Skeletal muscle satellite cell (primary cell): ENCODE measurements around the gene TAF1L.

Experiments used
- H3K27me3 ChIP-seq: 2 replicates; pipeline ENCODE4 v1.7.0; 2013; ENCODE audit warnings: low read length; ENCODE audit not compliant: control insufficient read depth, insufficient read depth
- H3K36me3 ChIP-seq: 2 replicates; pipeline ENCODE4 v1.7.0; 2013; ENCODE audit warnings: mild to moderate bottlenecking, control low read depth, low read length; ENCODE audit not compliant: insufficient read depth
- H3K4me1 ChIP-seq: 2 replicates; pipeline ENCODE4 v1.7.0; 2013; ENCODE audit warnings: low read length; ENCODE audit not compliant: control insufficient read depth, insufficient read depth
- H3K4me2 ChIP-seq: 2 replicates; pipeline ENCODE4 v1.7.0; 2013; ENCODE audit warnings: mild to moderate bottlenecking, low read length
- H3K4me3 ChIP-seq: 2 replicates; pipeline ENCODE4 v1.7.0; 2013; ENCODE audit warnings: low read length
- H3K9ac ChIP-seq: 2 replicates; pipeline ENCODE4 v1.7.0; 2013; ENCODE audit warnings: mild to moderate bottlenecking, low read depth, low read length, moderate library complexity
- H3K9me3 ChIP-seq: replicated peaks from 2 replicates; pipeline ENCODE4 v1.7.0; 2013; ENCODE audit warnings: mild to moderate bottlenecking, control low read depth, low read length

Gene TAF1L

GRCh38 chr9:32587901-32588300, 47.6 kb downstream of the TAF1L start:
- Histone ChIP-seq H3K9ac (no peak overlapping the region), H3K4me1 (no peaks in the 10 kb centered on the region), H3K4me2 (no peak overlapping the region), H3K9me3 (no peaks in the 10 kb centered on the region), H3K36me3 (no peaks in the 10 kb centered on the region), H3K4me3 (no peak overlapping the region), H3K27me3 (no peaks in the 10 kb centered on the region)

GRCh38 chr9:32584784-32585183, 50.7 kb downstream of the TAF1L start:
- no peak overlapping the region for H3K4me2 ChIP-seq
- no peaks in the 10 kb centered on the region for H3K9me3 ChIP-seq
- no peak overlapping the region for H3K4me3 ChIP-seq
- no peaks in the 10 kb centered on the region for H3K36me3 ChIP-seq
- H3K27me3 ChIP-seq: no peaks in the 10 kb centered on the region
- no peak overlapping the region for H3K9ac ChIP-seq
- peaks cover 4% of the 10 kb centered on the region for H3K4me1 ChIP-seq

- Histone ChIP-seq H3K9ac (no peak overlapping the region), H3K27me3 (peaks cover 5% of the 10 kb centered on the region), H3K4me1 (peaks cover 4% of the 10 kb centered on the region), H3K4me2 (no peak overlapping the region), H3K9me3 (no peaks in the 10 kb centered on the region), H3K36me3 (no peaks in the 10 kb centered on the region), H3K4me3 (no peak overlapping the region)
Measured at GRCh38 chr9:32581512-32582143, 53.8 kb downstream of the TAF1L start.

GRCh38 chr9:32580631-32581300, 54.7 kb downstream of the TAF1L start:
- Histone ChIP-seq H3K27me3 (peaks cover 5% of the 10 kb centered on the region), H3K9ac (no peak overlapping the region), H3K4me3 (no peak overlapping the region), H3K4me1 (peaks cover 4% of the 10 kb centered on the region), H3K36me3 (no peaks in the 10 kb centered on the region), H3K4me2 (no peak overlapping the region), H3K9me3 (no peaks in the 10 kb centered on the region)

GRCh38 chr9:32579706-32580331, 55.6 kb downstream of the TAF1L start:
- peak overlapping the region; percentile 27 for H3K4me2 ChIP-seq
- peaks cover 5% of the 10 kb centered on the region for H3K27me3 ChIP-seq
- H3K9ac ChIP-seq: no peak overlapping the region
- no peaks in the 10 kb centered on the region for H3K9me3 ChIP-seq
- H3K4me3 ChIP-seq: no peak overlapping the region
- H3K36me3 ChIP-seq: no peaks in the 10 kb centered on the region
- H3K4me1 ChIP-seq: peaks cover 4% of the 10 kb centered on the region
